GM12878 (cell line): Measurements from ENCODE around the gene NFATC3. TPM values are rescaled to one million over a fixed set of nuclear protein-coding genes. Genes with fewer than 3 reads are reported as not detected.

Experiments used
- ATAC-seq: fragments of 200-7000 bp; cut with Tn5 transposase; 3 replicates; pipeline ENCODE4 v1.9.1; 2020; ENCODE audit warnings: mild to moderate bottlenecking, moderate library complexity
- BruUV-seq: library from RNA; stranded (reverse); fragments of 400-500 nt; replicated peaks from 2 replicates; lab custom pipeline; 2021; lab: Mats Ljungman, UMichigan
- CTCF ChIA-PET: fragments of 300-600 bp; sonication (Branson Sonifier 250); formaldehyde crosslinking; extraction: SDS; loops from one replicate; lab custom pipeline; 2021; ENCODE audit warnings: inconsistent platforms; lab: Yijun Ruan, JAX
- POLR2A ChIA-PET: fragments of 350-600 bp; formaldehyde crosslinking; extraction: SDS; loops from one replicate; lab custom pipeline; 2021; ENCODE audit warnings: inconsistent platforms; lab: Charles Lee
- RAD21 ChIA-PET: fragments of 300-600 bp; sonication (Branson Sonifier 250); formaldehyde crosslinking; loops from one replicate; lab custom pipeline; 2023; ENCODE audit warnings: antibody characterized with exemption; ENCODE audit not compliant: unreplicated experiment; lab: Charles Lee
- SMC1A ChIA-PET: fragments of 300-600 bp; sonication (Branson Sonifier 250); formaldehyde crosslinking; loops from one replicate; lab custom pipeline; 2023; ENCODE audit not compliant: unreplicated experiment, uncharacterized antibody; lab: Charles Lee
- DNase-seq: peaks from one replicate; pipeline ENCODE4 v3.0.0-alpha.2; 2011; ENCODE audit warnings: low read depth, low spot score
- FAIRE-seq: peaks from 3 replicates; lab custom pipeline; 2011; peaks lifted over from hg19 to GRCh38; lab: Jason Lieb, UNC
- H2AFZ ChIP-seq: 2 replicates; pipeline ENCODE4 v1.6.0; 2011; ENCODE audit warnings: low read depth, low read length, control low read depth; ENCODE audit not compliant: control insufficient read depth
- H3K27ac ChIP-seq: 2 replicates; pipeline ENCODE4 v1.5.1; 2011; ENCODE audit warnings: control low read depth; ENCODE audit not compliant: control insufficient read depth, insufficient read depth
- H3K27me3 ChIP-seq, 2 experiments: replicated peaks in 1 of 2; 2 replicates each; pipeline versions ENCODE4 v1.6.0 to v1.6.1; 2011; ENCODE audit warnings: low read length in 1 of 2; ENCODE audit not compliant: control insufficient read depth in 2 of 2, insufficient read depth in 2 of 2
- H3K36me3 ChIP-seq, 2 experiments: 2 replicates each; pipeline ENCODE4 v1.5.1; 2011; ENCODE audit warnings: low read length in 1 of 2; ENCODE audit not compliant: control insufficient read depth in 2 of 2, insufficient read depth in 2 of 2
- H3K4me1 ChIP-seq: 2 replicates; pipeline ENCODE4 v1.6.1; 2011; ENCODE audit warnings: mild to moderate bottlenecking, low read length, moderate library complexity, mixed read lengths; ENCODE audit not compliant: control insufficient read depth, insufficient read depth
- H3K4me2 ChIP-seq: 2 replicates; pipeline ENCODE4 v1.6.0; 2011; ENCODE audit warnings: control low read depth; ENCODE audit not compliant: control insufficient read depth, insufficient read depth
- H3K4me3 ChIP-seq: fragments of 200-600 bp; sonication (generic); 2 replicates; pipeline ENCODE4 v1.5.1; 2016
- H3K79me2 ChIP-seq: 2 replicates; pipeline ENCODE4 v1.6.0; 2011; ENCODE audit warnings: low read length; ENCODE audit not compliant: control insufficient read depth, insufficient read depth
- H3K9ac ChIP-seq: 2 replicates; pipeline ENCODE4 v1.8.0; 2011; ENCODE audit warnings: low read length, control low read depth, mixed read lengths; ENCODE audit not compliant: control insufficient read depth, insufficient read depth
- H3K9me3 ChIP-seq: replicated peaks from 3 replicates; pipeline ENCODE4 v1.5.1; 2011; ENCODE audit warnings: mild to moderate bottlenecking, low read length; ENCODE audit not compliant: control insufficient read depth, insufficient read depth
- H4K20me1 ChIP-seq: 2 replicates; pipeline ENCODE4 v1.6.0; 2011; ENCODE audit not compliant: control insufficient read depth, insufficient read depth
- ASH2L ChIP-seq: fragments of 300-600, 200-600 bp; sonication (generic); IDR thresholded peaks from 2 replicates; pipeline ENCODE4 v1.6.1; 2017; ENCODE audit warnings: low read depth, mild to moderate bottlenecking, borderline replicate concordance
- CHD4 ChIP-seq: fragments of 200-600 bp; sonication (generic); IDR thresholded peaks from 2 replicates; pipeline ENCODE4 v1.6.1; 2016; ENCODE audit warnings: mild to moderate bottlenecking
- IRF3 ChIP-seq: fragments of 450-650 bp; IDR thresholded peaks from 2 replicates; pipeline ENCODE4 v1.6.1; 2014; ENCODE audit warnings: mild to moderate bottlenecking
- MXI1 ChIP-seq: fragments of 150-350 bp; IDR thresholded peaks from 2 replicates; pipeline ENCODE4 v1.6.1; 2011; ENCODE audit warnings: low read depth, mild to moderate bottlenecking, inconsistent platforms, low read length, improper control_type of control experiment
- PML ChIP-seq: IDR thresholded peaks from 2 replicates; pipeline ENCODE4 v1.6.1; 2012; ENCODE audit warnings: low read length, inconsistent platforms
- RB1 ChIP-seq: fragments of 450-650 bp; formaldehyde crosslinking; IDR thresholded peaks from 2 replicates; pipeline ENCODE4 v1.6.1; 2017; ENCODE audit warnings: mild to moderate bottlenecking, borderline replicate concordance
- SREBF2 ChIP-seq: IDR thresholded peaks from 2 replicates; pipeline ENCODE4 v1.6.1; 2012; ENCODE audit warnings: mild to moderate bottlenecking, low read length
- WGBS: methylation state at CpG from one replicate; pipeline ENCODE4 v1.1.6; 2016; ENCODE audit warnings: low lambda C conversion rate; ENCODE audit not compliant: insufficient replicate concordance, insufficient coverage; ENCODE audit errors: missing lambda C conversion rate; 5-methylcytosine and 5-hydroxymethylcytosine counted together
- in situ Hi-C: fragments of 300-500 bp; cut with MboI; formaldehyde crosslinking; loops from 9 replicates; pipeline ENCODE4 v1.14.3; 2018; ENCODE audit warnings: mixed read lengths
- intact Hi-C: fragments of 100-400 bp; cut with micrococcal nuclease; formaldehyde crosslinking; loops from one replicate; pipeline ENCODE4 v1.14.2; 2022; ENCODE audit not compliant: unreplicated experiment
- polyA plus RNA-seq, 11 experiments: library from polyadenylated mRNA; depleted of rRNA in 4 of 11; unstranded in 6 of 11; stranded (reverse) in 5 of 11; fragments of >200 nt; fragmentation: Nextera tagmentation in 4 of 11; fragmentation: Illumina TruSeq in 1 of 11; extraction: Ambion mirVana in 4 of 11; extraction: Trizol in 1 of 11; gene quantifications; 1 replicate in 1 of 11; 2 replicates in 10 of 11; pipeline versions ENCODE4 v1.2.1 to v1.2.3, GENCODE V29; 2011 to 2016; ENCODE audit warnings: inconsistent platforms in 2 of 11, missing spikeins in 2 of 11, low read depth in 1 of 11
- total RNA-seq, 4 experiments: library from RNA; depleted of rRNA in 3 of 4; stranded (reverse); fragments of >200 nt in 3 of 4; fragmentation: Illumina TruSeq in 1 of 4; extraction: Trizol in 1 of 4; gene quantifications; 2 replicates each; pipeline versions ENCODE4 v1.2.1 to v1.2.3, GENCODE V29; 2013 to 2021

Gene NFATC3
- total and polyA plus RNA-seq, 10 of the 15 experiments (the other 5 are each of a cell fraction or from before 2014, with no cell fraction given): 4.2 to 37.6 (median 24.9) TPM

DNA sequence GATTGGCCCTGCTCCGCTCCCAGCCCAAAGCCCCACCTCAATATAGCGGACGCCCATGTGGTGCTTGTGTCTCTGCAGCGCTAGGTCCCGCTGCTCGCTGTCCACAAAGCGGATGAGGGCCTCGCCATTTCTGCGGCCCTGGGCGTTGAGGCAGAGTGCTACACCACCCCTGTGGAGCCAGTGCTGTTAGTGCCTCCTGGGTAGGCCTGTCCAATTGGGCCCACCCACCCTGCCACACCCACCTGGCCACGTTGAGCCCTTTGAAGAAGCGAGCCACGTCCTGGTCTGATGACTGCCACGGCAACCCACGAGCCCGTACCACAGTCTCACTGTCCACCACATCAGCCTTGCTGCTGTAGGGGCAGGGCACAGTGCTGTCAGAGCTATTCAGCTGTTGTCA is 147.2 kb downstream of the NFATC3 start:
- in situ Hi-C loops (no loop called here), intact Hi-C loops (no loop called here)
- Histone ChIP-seq H3K79me2 (no peaks in the 10 kb centered on the region), H3K9me3 (no peaks in the 10 kb centered on the region), H3K27me3 (no peaks in the 10 kb centered on the region), H3K4me3 (no peak overlapping the region), H2AFZ (no peak overlapping the region), H3K9ac (no peak overlapping the region), H3K4me1 (peaks cover 20% of the 10 kb centered on the region), H3K27ac (no peak overlapping the region), H3K4me2 (no peak overlapping the region), H3K36me3 (peaks cover 3 to 7% of the 10 kb centered on the region in 2 experiments; a peak in 3 of 4 replicates), H4K20me1 (no peaks in the 10 kb centered on the region)
- WGBS: 76% methylated on average over 16 of the region's 16 CpGs
- SMC1A ChIA-PET: no interaction called here
- POLR2A ChIA-PET: interaction anchor here (0.6 kb wide), 1 partner anchor 296 kb away, joined by 3 read pairs; the partner anchor contains the start of gene PSMB10
- RAD21 ChIA-PET: no interaction called here
- CTCF ChIA-PET: no interaction called here
- DNase-seq: no peak
- no peak for ATAC-seq
- TF ChIP-seq RB1 (no peak), CHD4 (no peak), IRF3 (no peak), SREBF2 (no peak), MXI1 (no peak), ASH2L (no peak), PML (no peak)
- no TSS peak for BruUV-seq
- no peak for FAIRE-seq
